Osteoblast (primary cell): Measurements from ENCODE around the gene INTS7. TPM values are rescaled to one million over a fixed set of nuclear protein-coding genes. Genes with fewer than 3 reads are reported as not detected.

Experiments
- DNase-seq: peaks from one replicate; pipeline ENCODE4 v3.0.0; 2011; ENCODE audit warnings: low spot score, mixed read lengths; ENCODE audit not compliant: insufficient read length; ENCODE audit errors: missing footprints
- H2AFZ ChIP-seq: 2 replicates; pipeline ENCODE4 v1.6.0; 2011; ENCODE audit warnings: mild to moderate bottlenecking, low read length
- H3K27ac ChIP-seq: 2 replicates; pipeline ENCODE4 v1.5.1; 2011; ENCODE audit warnings: mild to moderate bottlenecking, low read depth, low read length, moderate library complexity
- H3K27me3 ChIP-seq: 2 replicates; pipeline ENCODE4 v1.6.0; 2012; ENCODE audit warnings: mild to moderate bottlenecking, control low read depth, inconsistent platforms, low read length, moderate library complexity; ENCODE audit not compliant: insufficient read depth
- H3K36me3 ChIP-seq: 2 replicates; pipeline ENCODE4 v1.5.1; 2011; ENCODE audit warnings: mild to moderate bottlenecking, low read length, control low read depth, moderate library complexity; ENCODE audit not compliant: insufficient read depth
- H3K4me1 ChIP-seq: 2 replicates; pipeline ENCODE4 v1.5.1; 2011; ENCODE audit warnings: mild to moderate bottlenecking, low read length, control low read depth, moderate library complexity; ENCODE audit not compliant: insufficient read depth
- H3K4me2 ChIP-seq: 2 replicates; pipeline ENCODE4 v1.6.0; 2011; ENCODE audit warnings: mild to moderate bottlenecking, low read length; ENCODE audit not compliant: insufficient read depth
- H3K4me3 ChIP-seq: fragments of 200-600 bp; sonication (generic); 3 replicates; pipeline ENCODE4 v1.5.1; 2012; ENCODE audit warnings: mild to moderate bottlenecking, low read length, inconsistent platforms; ENCODE audit not compliant: insufficient read depth
- H3K79me2 ChIP-seq: 2 replicates; pipeline ENCODE4 v1.6.0; 2012; ENCODE audit warnings: mild to moderate bottlenecking, low read length, control low read depth, inconsistent platforms; ENCODE audit not compliant: insufficient read depth
- H3K9me3 ChIP-seq: 2 replicates; pipeline ENCODE4 v1.5.1; 2011; ENCODE audit warnings: low read depth, low read length, control low read depth
- H4K20me1 ChIP-seq: 2 replicates; pipeline ENCODE4 v1.6.0; 2012; ENCODE audit warnings: mild to moderate bottlenecking, low read length, control low read depth; ENCODE audit not compliant: insufficient read depth
- small RNA-seq: library from RNA; depleted of rRNA; stranded (forward); fragments of <200 nt; gene quantifications from one replicate; pipeline ENCODE3, GENCODE V24; 2012
- total RNA-seq: library from RNA; depleted of rRNA; stranded (reverse); fragments of >200 nt; gene quantifications from 2 replicates; pipeline ENCODE4 v1.2.3, GENCODE V29; 2012
- TF ChIP-seq, protein P1 (sequence below): IDR thresholded peaks from 2 replicates; pipeline ENCODE4 v1.5.1; 2011; ENCODE audit warnings: mild to moderate bottlenecking, low read depth, low read length, moderate library complexity; ENCODE audit errors: extremely low read depth

INTS7 gene
- total RNA-seq, 1 donor, result 20.3 TPM

DNA sequence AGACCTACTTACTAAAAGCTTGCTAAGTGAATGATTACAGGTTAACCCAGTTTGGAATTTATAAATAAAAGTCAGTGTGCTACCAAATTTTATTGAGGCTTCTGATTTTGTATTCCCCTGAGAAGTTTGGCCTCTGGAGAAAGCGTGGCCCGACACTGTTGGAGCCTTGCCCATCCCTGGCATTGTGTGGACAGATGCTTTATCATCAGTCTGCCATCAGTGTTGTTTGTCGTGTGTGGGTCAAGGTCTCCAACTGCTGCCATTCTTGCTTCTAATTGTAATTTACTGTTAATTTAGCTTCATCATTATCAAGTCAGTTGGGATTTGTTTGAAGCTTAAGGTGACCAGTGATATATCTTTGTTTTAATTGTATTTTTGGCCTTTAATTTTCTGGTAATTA is 142.8 kb downstream of the INTS7 start:
- Histone ChIP-seq H3K27me3 (peaks cover 11% of the 10 kb centered on the region), H4K20me1 (no peaks in the 10 kb centered on the region), H3K4me1 (no peaks in the 10 kb centered on the region), H3K9me3 (no peaks in the 10 kb centered on the region), H3K79me2 (no peaks in the 10 kb centered on the region), H3K27ac (no peak overlapping the region), H3K4me2 (no peak overlapping the region), H3K4me3 (no peak overlapping the region), H2AFZ (no peak overlapping the region), H3K36me3 (no peaks in the 10 kb centered on the region)
- TF ChIP-seq, protein P1, sequence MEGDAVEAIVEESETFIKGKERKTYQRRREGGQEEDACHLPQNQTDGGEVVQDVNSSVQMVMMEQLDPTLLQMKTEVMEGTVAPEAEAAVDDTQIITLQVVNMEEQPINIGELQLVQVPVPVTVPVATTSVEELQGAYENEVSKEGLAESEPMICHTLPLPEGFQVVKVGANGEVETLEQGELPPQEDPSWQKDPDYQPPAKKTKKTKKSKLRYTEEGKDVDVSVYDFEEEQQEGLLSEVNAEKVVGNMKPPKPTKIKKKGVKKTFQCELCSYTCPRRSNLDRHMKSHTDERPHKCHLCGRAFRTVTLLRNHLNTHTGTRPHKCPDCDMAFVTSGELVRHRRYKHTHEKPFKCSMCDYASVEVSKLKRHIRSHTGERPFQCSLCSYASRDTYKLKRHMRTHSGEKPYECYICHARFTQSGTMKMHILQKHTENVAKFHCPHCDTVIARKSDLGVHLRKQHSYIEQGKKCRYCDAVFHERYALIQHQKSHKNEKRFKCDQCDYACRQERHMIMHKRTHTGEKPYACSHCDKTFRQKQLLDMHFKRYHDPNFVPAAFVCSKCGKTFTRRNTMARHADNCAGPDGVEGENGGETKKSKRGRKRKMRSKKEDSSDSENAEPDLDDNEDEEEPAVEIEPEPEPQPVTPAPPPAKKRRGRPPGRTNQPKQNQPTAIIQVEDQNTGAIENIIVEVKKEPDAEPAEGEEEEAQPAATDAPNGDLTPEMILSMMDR, result no peak
- DNase-seq, result no peak

DNA sequence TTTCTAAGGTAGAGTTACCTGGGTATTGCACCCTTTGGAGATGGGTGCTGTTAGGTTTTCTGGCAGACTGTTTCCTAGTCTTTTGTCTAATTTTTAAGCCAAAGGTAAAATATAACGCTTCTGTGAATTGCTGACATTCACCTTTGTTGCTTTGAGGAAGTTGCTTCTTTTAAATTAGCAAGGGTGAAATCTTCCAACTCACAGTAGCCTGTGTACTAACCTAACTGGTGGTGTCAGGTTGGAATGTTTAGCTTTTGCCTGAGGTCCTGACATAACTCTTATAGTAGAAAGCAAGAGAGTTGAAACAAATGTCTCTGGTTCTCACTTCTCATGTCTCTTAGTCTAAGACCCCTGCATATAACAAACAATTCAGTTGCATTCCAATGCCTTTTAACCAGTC is 143.6 kb downstream of the INTS7 start:
- H3K27ac ChIP-seq, result no peak overlapping the region
- no peaks in the 10 kb centered on the region for H3K4me1 ChIP-seq
- H3K79me2 ChIP-seq, result no peaks in the 10 kb centered on the region
- no peak for DNase-seq
- H4K20me1 ChIP-seq, result no peaks in the 10 kb centered on the region
- peaks cover 11% of the 10 kb centered on the region for H3K27me3 ChIP-seq
- H3K4me2 ChIP-seq, result no peak overlapping the region
- no peak overlapping the region for H3K4me3 ChIP-seq
- no peaks in the 10 kb centered on the region for H3K9me3 ChIP-seq
- TF ChIP-seq, protein P1, result no peak
- H2AFZ ChIP-seq, result no peak overlapping the region
- H3K36me3 ChIP-seq, result no peaks in the 10 kb centered on the region

Small RNAs within 50 kb of the gene (small RNA-seq; reads per million reads assigned to genes)
- gene MIR3122, result not detected
- gene RF00568, result not detected

Other genes starting within 250 kb of the INTS7 start
- 43.4 and 60.4 TPM in 2 replicates for gene LPGAT1, start 204.8 kb downstream of the INTS7 start, total RNA-seq
- 2.9 and 3.2 TPM in 2 replicates for gene DTL, start 191 bp upstream of the INTS7 start, total RNA-seq
- 21.4 and 24.8 TPM in 2 replicates for gene PPP2R5A, start 249.9 kb upstream of the INTS7 start, total RNA-seq